AG04449 (cell line): ENCODE results near the gene OPN1MW3.
"Not testable (repeated sequence)": the region's sequence is repeated elsewhere in the genome, so short reads cannot be mapped to it uniquely, and the experiment has no call there.

Experiments used
- CTCF ChIA-PET: fragments of 350-600 bp; formaldehyde crosslinking; extraction: SDS; loops from one replicate; lab custom pipeline; 2021; ENCODE audit warnings: antibody characterized with exemption; lab: Yijun Ruan, JAX
- POLR2A ChIA-PET: fragments of 400-600, 350-600 bp; formaldehyde crosslinking; extraction: SDS; loops from one replicate; lab custom pipeline; 2020; ENCODE audit warnings: antibody characterized with exemption, inconsistent platforms; lab: Yijun Ruan, JAX
- DNase-seq: peaks from one replicate; pipeline ENCODE4 v3.0.0-alpha.2; 2010; ENCODE audit warnings: low read depth, low spot score
- H3K4me3 ChIP-seq: 2 replicates; pipeline ENCODE4 v1.5.1; 2011; ENCODE audit warnings: low read depth, mild to moderate bottlenecking, control low read depth, low read length

The OPN1MW3 gene

DNA sequence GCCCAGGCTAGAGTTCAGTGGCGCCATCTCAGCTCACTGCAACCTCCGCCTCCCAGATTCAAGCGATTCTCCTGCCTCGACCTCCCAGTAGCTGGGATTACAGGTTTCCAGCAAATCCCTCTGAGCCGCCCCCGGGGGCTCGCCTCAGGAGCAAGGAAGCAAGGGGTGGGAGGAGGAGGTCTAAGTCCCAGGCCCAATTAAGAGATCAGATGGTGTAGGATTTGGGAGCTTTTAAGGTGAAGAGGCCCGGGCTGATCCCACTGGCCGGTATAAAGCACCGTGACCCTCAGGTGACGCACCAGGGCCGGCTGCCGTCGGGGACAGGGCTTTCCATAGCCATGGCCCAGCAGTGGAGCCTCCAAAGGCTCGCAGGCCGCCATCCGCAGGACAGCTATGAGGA, at the start of gene OPN1MW3:
OPN1MW3 (plus strand) TSS at position 301 of the 400 bp plus-strand sequence; CDS start at position 339, 38 bp downstream.
- CTCF ChIA-PET, POLR2A ChIA-PET, DNase-seq, H3K4me3 ChIP-seq: not testable (repeated sequence)

DNA sequence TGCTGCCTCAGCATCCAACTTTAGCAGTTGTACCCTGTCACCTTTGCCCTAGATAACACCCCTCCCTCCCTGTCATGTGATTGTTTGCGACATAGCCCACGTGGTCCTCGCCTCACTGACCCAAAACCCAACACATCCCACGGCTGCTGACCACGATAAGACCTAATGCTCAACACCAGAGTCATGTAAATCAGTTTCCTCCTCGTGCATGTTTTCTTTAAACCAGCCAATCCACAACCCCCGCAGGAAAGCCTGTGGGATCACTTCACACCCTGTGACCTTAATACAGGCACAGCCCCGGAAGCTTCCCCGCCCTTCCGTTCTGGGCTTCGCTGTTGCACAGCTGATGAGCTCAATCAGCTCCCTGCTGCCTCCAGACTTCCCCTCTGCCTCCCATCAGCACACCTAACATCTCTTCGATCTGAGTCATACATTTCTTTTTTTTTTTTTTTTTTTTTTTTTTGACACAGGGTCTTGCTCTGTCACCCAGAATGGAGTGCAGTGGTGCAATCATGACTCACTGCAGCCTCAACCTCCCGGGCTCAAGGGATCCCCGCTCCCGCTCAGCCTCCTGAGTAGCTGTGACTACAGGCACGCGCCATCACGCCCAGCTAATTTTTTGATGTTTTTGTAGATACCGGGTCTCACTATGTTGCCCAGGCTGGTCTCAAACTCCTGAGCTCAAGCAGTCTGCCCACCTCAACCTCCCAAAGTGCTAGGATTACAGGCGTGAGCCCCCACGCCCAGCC, 47.5 kb upstream of the OPN1MW3 start:
- POLR2A ChIA-PET, H3K4me3 ChIP-seq, CTCF ChIA-PET, DNase-seq: not testable (repeated sequence)

DNA sequence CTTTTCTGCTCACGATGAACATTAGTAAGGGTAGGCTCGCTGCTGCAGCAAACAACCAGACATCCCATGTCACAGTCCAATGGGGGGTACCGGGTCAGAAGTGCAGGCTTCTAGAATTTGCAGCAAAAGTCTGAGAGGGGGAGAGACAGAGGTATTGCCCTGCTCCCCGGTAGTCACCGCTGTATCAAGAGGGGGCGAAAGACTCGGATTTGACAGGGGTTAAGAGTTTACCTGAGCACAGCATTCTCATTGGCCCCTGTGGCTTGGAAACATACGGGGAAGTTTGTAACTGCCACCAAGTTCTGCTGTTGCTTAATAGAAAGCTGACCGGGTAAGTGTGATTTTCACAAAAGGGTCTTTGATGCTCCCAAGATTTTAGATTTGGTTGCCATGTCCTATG, 46.3 kb upstream of the OPN1MW3 start:
- H3K4me3 ChIP-seq, POLR2A ChIA-PET, DNase-seq: not testable (repeated sequence)

DNA sequence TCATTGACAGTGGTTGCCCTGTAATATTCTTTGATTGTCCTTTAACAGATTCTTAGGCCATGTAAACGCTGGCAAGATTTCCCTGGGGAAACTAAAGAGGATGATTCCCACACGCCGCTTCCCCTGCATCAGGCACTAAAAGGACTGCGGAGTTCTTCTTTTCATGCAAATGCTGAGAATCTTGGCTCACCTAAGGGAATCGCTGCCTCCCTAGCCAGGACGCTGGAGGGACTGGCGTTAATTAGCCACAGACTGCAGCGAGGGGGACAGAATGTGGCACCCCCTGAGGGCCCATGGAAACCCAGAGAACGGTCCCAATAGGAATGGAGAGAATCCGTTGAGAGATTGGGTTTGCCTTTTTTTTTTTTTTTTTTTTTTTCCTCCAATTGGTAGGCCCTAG, 45.9 kb upstream of the OPN1MW3 start:
- DNase-seq, POLR2A ChIA-PET, H3K4me3 ChIP-seq, CTCF ChIA-PET: not testable (repeated sequence)

More for the DNA sequence above, 46.3 kb upstream of the OPN1MW3 start:
- CTCF ChIA-PET, result not testable (repeated sequence)

DNA sequence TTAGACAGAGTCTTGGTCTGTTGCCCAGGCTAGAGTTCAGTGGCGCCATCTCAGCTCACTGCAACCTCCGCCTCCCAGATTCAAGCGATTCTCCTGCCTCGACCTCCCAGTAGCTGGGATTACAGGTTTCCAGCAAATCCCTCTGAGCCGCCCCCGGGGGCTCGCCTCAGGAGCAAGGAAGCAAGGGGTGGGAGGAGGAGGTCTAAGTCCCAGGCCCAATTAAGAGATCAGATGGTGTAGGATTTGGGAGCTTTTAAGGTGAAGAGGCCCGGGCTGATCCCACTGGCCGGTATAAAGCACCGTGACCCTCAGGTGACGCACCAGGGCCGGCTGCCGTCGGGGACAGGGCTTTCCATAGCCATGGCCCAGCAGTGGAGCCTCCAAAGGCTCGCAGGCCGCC, 37.9 kb upstream of the OPN1MW3 start, which contains the start of gene OPN1MW2:
OPN1MW2 (plus strand) TSS at position 301 of the 400 bp plus-strand sequence; CDS start at position 361, 60 bp downstream.
- DNase-seq, H3K4me3 ChIP-seq, CTCF ChIA-PET, POLR2A ChIA-PET: not testable (repeated sequence)

DNA sequence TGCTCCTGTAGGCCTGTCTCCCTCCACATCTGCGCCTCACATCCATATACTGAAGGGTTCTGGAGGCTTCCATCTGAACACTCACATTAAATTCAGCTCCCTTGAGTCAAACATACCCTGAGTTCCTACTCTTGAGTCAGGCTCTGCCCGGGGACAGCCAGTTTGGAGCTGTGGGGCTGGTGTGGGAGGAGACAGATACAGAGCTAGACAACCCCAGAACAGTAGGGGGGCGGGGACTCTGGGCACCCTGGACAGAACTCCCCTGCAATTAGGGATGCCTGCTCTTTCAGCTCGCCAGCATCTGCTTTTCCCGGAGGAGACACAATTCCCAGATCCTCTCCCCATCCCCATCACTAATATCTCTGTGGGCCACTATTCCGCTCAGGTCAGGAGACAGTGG, 32.1 kb upstream of the OPN1MW3 start:
- CTCF ChIA-PET, POLR2A ChIA-PET, DNase-seq, H3K4me3 ChIP-seq: not testable (repeated sequence)

DNA sequence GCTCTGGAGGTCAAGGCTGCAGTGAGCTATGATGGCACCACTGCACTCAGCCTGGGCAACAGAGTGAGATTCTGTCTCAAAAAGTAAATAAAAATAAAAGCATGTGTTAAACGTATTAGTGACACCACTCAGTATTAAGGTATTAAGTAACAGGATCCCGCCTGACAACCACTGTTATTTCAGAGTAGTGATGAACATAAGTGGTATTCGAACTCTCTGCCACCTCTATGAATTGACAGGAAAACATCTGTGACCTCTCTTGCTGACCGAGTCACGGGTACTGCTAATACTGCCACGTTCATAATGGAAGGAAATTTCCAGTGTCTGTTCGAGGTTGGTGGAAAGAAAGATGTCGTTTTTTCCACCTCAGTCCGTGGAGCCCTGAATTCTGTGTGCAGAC, 30.7 kb upstream of the OPN1MW3 start:
- H3K4me3 ChIP-seq, POLR2A ChIA-PET, CTCF ChIA-PET, DNase-seq: not testable (repeated sequence)

DNA sequence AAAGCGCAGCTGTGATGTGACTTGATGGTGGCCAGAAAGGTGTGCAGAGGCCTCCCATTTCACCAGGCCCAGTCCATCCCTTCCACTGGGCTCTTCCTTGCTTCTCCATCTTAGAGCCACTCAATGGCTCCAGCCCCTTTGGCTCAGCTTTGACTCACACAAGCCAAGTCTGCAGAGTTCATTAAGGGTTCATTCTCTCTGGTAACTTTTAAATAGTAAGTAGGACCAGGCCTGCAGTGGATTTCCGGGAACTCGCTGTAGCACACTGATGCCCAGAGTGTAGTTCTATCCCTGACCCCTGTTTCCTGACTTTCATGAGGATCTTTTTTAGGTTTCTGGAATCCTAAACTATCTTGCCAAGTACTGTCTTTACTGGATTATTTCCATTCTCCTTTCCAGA, 25.9 kb upstream of the OPN1MW3 start:
- DNase-seq, CTCF ChIA-PET, POLR2A ChIA-PET, H3K4me3 ChIP-seq: not testable (repeated sequence)

DNA sequence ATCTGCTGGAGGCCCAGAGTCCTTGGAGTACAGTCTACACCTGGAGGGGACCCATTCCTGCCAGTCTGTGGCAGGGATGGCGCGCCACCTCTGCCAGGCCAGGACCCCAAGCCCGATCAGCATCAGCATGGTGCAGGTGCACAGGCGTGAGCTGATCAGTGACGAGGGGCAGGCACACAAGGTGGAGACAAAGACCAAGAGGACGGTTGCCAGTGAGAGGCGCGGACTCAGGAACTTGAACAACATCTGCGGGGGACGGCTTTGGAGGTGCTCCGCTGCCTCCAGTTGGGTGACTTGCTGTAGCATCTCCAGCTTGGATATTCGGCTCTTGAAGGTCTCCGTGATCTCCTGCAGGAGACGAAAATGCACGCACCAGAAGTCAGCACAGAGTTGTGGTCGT, 23.8 kb upstream of the OPN1MW3 start:
- CTCF ChIA-PET, H3K4me3 ChIP-seq, POLR2A ChIA-PET, DNase-seq: not testable (repeated sequence)

DNA sequence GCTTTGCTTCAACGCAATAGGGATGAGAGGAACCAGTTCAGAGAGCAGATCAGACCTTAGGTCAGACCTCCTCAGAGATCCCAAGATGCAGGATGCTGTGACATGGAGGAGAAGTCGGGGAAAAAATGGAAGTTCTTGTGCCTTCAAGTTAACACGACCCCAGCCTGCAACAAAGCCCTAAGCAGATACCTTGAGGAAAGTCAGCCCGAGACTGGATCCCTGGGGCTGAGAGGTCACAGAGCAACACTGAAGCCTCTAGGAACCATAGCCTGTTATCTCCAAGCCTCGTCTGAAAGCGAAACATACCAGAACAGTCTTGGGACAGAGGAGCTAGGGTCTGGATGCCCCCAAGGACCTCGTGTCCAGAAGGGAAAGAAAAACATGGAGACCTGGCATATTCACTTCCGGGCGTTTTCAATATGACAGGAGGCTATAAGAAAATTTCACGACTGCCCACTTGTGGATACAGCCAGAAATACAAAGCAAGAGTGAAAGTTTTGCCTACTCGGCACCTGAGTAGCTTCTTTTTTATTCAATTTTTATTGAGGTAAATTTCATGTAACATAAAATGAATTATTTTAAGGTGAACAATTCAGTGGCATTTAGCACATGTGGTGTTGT, 18.3 kb upstream of the OPN1MW3 start:
- POLR2A ChIA-PET, DNase-seq, CTCF ChIA-PET, H3K4me3 ChIP-seq: not testable (repeated sequence)

DNA sequence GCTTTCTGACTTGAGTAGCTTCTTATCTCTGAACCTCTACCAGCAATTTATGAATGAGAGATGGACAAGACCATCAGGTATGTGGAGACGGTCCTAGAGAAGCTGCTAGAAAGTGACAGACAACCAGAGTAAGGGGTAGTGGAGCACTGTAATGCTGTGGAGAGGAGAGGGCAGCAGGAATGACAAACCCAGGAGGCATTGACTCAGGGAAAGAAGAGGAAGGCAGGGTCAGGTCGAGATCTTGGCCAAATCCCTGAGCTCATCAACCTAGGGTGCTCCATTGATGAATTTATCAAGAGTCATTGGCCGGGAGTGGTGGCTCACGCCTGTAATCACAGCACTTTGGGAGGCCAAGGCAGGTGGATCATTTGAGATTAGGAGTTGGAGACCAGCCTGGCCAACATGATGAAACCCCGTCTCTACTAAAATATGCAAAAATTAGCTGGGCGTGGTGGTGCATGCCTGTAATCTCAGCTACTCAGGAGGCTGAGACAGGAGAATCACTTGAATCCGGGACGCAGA, 17.3 kb upstream of the OPN1MW3 start:
- CTCF ChIA-PET, POLR2A ChIA-PET, DNase-seq: not testable (repeated sequence)

DNA sequence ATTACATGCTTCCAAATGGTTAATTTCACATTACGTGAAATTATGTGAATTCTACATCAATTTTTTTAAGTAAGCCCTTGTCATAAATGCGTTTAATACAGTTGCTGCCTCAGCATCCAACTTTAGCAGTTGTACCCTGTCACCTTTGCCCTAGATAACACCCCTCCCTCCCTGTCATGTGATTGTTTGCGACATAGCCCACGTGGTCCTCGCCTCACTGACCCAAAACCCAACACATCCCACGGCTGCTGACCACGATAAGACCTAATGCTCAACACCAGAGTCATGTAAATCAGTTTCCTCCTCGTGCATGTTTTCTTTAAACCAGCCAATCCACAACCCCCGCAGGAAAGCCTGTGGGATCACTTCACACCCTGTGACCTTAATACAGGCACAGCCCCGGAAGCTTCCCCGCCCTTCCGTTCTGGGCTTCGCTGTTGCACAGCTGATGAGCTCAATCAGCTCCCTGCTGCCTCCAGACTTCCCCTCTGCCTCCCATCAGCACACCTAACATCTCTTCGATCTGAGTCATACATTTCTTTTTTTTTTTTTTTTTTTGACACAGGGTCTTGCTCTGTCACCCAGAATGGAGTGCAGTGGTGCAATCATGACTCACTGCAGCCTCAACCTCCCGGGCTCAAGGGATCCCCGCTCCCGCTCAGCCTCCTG, 9.9 kb upstream of the OPN1MW3 start:
- CTCF ChIA-PET, result not testable (repeated sequence)

More for the DNA sequence above, 17.3 kb upstream of the OPN1MW3 start:
- H3K4me3 ChIP-seq, result not testable (repeated sequence)

DNA sequence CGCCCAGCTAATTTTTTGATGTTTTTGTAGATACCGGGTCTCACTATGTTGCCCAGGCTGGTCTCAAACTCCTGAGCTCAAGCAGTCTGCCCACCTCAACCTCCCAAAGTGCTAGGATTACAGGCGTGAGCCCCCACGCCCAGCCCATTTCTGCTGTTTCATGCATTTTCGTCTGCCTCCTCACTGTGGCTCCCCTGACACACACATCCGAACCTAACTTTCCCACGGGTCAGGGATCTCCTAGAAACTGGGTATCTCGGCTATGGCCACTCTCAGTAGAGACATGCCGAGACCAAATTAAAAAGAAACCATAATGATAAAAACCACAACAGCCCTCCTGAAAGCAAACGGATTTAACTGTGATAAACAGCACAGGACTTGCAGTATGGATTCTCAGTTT, 9.3 kb upstream of the OPN1MW3 start:
- CTCF ChIA-PET, H3K4me3 ChIP-seq, POLR2A ChIA-PET, DNase-seq: not testable (repeated sequence)

More for the DNA sequence above, 9.9 kb upstream of the OPN1MW3 start:
- H3K4me3 ChIP-seq, DNase-seq, POLR2A ChIA-PET: not testable (repeated sequence)

DNA sequence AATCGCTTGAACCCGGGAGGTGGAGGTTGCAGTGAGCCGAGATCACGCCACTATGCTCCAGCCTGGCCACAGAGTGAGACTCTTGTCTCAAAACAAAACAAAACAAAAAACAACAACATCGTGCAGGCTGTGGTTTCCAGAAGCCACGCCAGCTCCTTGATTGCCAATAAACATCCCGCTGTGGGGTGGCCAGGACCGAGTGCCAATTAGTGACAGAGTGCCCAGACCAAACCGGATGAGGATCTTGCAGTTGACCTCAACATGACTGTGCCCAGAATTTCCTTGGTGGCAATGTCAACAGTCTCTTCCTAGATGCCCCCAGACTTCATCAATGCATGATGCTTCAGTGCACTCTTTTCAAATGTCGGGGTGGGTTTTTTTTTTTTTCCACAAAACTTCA, 1.3 kb downstream of the OPN1MW3 start:
- H3K4me3 ChIP-seq, CTCF ChIA-PET, DNase-seq, POLR2A ChIA-PET: not testable (repeated sequence)

DNA sequence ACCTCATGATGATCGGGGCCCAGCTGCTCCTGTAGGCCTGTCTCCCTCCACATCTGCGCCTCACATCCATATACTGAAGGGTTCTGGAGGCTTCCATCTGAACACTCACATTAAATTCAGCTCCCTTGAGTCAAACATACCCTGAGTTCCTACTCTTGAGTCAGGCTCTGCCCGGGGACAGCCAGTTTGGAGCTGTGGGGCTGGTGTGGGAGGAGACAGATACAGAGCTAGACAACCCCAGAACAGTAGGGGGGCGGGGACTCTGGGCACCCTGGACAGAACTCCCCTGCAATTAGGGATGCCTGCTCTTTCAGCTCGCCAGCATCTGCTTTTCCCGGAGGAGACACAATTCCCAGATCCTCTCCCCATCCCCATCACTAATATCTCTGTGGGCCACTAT, 5.7 kb downstream of the OPN1MW3 start:
- DNase-seq, H3K4me3 ChIP-seq, CTCF ChIA-PET, POLR2A ChIA-PET: not testable (repeated sequence)

DNA sequence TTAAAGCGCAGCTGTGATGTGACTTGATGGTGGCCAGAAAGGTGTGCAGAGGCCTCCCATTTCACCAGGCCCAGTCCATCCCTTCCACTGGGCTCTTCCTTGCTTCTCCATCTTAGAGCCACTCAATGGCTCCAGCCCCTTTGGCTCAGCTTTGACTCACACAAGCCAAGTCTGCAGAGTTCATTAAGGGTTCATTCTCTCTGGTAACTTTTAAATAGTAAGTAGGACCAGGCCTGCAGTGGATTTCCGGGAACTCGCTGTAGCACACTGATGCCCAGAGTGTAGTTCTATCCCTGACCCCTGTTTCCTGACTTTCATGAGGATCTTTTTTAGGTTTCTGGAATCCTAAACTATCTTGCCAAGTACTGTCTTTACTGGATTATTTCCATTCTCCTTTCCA, 11.9 kb downstream of the OPN1MW3 start:
- H3K4me3 ChIP-seq, POLR2A ChIA-PET, CTCF ChIA-PET, DNase-seq: not testable (repeated sequence)
